ENCODE data around the gene CD6. TPM values are rescaled to one million over a fixed set of nuclear protein-coding genes. Genes with fewer than 3 reads are reported as not detected.

CD6 gene
- total RNA-seq, 4 donors from 2014 or later: 0.26 to 2.0 (median 0.91) TPM; not detected in 1

GRCh38 chr11:61019037-61019831 is 47.8 kb downstream of the CD6 start:
- DNase-seq: no peak
- Histone ChIP-seq H3K9me3 (no peaks in the 10 kb centered on the region), H3K27ac (no peak overlapping the region), H3K4me1 (no peaks in the 10 kb centered on the region), H3K36me3 (no peaks in the 10 kb centered on the region), H3K4me3 (no peak overlapping the region), H3K27me3 (no peaks in the 10 kb centered on the region)
- intact Hi-C loops (cut with DNase I; ENCODE audit: low total_unique reads): no loop called here
- no peak for TF ChIP-seq POLR2A (IDR thresholded peaks at IDR 0.05)
- TF ChIP-seq CTCF (IDR thresholded peaks at IDR 0.05): no peak

GRCh38 chr11:61019832-61020405 is 48.4 kb downstream of the CD6 start:
- no peaks in the 10 kb centered on the region for H3K4me1 ChIP-seq
- no peak overlapping the region for H3K27ac ChIP-seq
- H3K4me3 ChIP-seq: no peak overlapping the region
- intact Hi-C loops (cut with DNase I; ENCODE audit: low total_unique reads): no loop called here
- TF ChIP-seq POLR2A (IDR thresholded peaks at IDR 0.05): no peak
- TF ChIP-seq CTCF (IDR thresholded peaks at IDR 0.05): no peak
- DNase-seq: no peak
- H3K9me3 ChIP-seq: no peaks in the 10 kb centered on the region
- no peaks in the 10 kb centered on the region for H3K27me3 ChIP-seq
- no peaks in the 10 kb centered on the region for H3K36me3 ChIP-seq

- intact Hi-C loops (cut with DNase I; ENCODE audit: low total_unique reads): no loop called here
- no peaks in the 10 kb centered on the region for H3K36me3 ChIP-seq
- no peak overlapping the region for H3K4me3 ChIP-seq
- no peak overlapping the region for H3K27ac ChIP-seq
- no peaks in the 10 kb centered on the region for H3K9me3 ChIP-seq
- no peaks in the 10 kb centered on the region for H3K4me1 ChIP-seq
- DNase-seq: no peak
- no peak for TF ChIP-seq CTCF (IDR thresholded peaks at IDR 0.05)
- no peaks in the 10 kb centered on the region for H3K27me3 ChIP-seq
Measured at GRCh38 chr11:61020551-61021235, 49.2 kb downstream of the CD6 start.

- no peaks in the 10 kb centered on the region for H3K9me3 ChIP-seq
- no peaks in the 10 kb centered on the region for H3K4me1 ChIP-seq
- intact Hi-C loops (cut with DNase I; ENCODE audit: low total_unique reads): no loop called here
- H3K27ac ChIP-seq: no peak overlapping the region
- no peaks in the 10 kb centered on the region for H3K36me3 ChIP-seq
- H3K27me3 ChIP-seq: no peaks in the 10 kb centered on the region
- no peak for TF ChIP-seq CTCF (IDR thresholded peaks at IDR 0.05)
- TF ChIP-seq POLR2A (IDR thresholded peaks at IDR 0.05): no peak
- H3K4me3 ChIP-seq: no peak overlapping the region
- DNase-seq: no peak
Measured at GRCh38 chr11:61021661-61022212, 50.3 kb downstream of the CD6 start.
